Adrenal gland (tissue), 12 donors: Measurements from ENCODE around the gene KCNAB1. TPM values are rescaled to one million over a fixed set of nuclear protein-coding genes. Genes with fewer than 3 reads are reported as not detected.

Experiments
- DNase-seq, 7 donors: peaks; one replicate each; pipeline ENCODE4 v3.0.0-alpha.2; 2019 to 2020
- H3K27ac ChIP-seq, 5 donors: fragments of 200-600 bp; sonication (generic) in 4 of 5; 1 replicate in 3 of 5; 2 replicates in 2 of 5; pipeline versions ENCODE4 v1.5.1 to v1.8.0; 2016 to 2020; ENCODE audit warnings: mild to moderate bottlenecking in 1 of 5
- H3K27me3 ChIP-seq: fragments of 200-600 bp; 2 replicates; pipeline ENCODE4 v1.8.0; 2021
- H3K36me3 ChIP-seq, 2 donors: fragments of 200-600 bp; replicated peaks in 1 of 2; 1 replicate in 1 of 2; 2 replicates in 1 of 2; pipeline versions ENCODE4 v1.5.1 to v1.8.0; 2018 to 2022
- H3K4me1 ChIP-seq, 2 donors: fragments of 200-600 bp; replicated peaks in 1 of 2; 1 replicate in 1 of 2; 2 replicates in 1 of 2; pipeline versions ENCODE4 v1.5.1 to v1.8.0; 2018 to 2021
- H3K4me3 ChIP-seq, 4 donors: fragments of 200-600 bp; sonication (generic) in 3 of 4; one replicate each; pipeline ENCODE4 v1.5.1; 2016 to 2018
- H3K9me3 ChIP-seq, 3 donors: fragments of 200-600 bp; sonication (generic) in 1 of 3; replicated peaks in 1 of 3; 1 replicate in 2 of 3; 2 replicates in 1 of 3; pipeline versions ENCODE4 v1.5.1 to v1.8.0; 2016 to 2021
- POLR2A ChIP-seq, 2 donors: fragments of 450-650 bp; IDR thresholded peaks; one replicate each; pipeline ENCODE4 v1.6.1; 2017; ENCODE audit warnings: antibody characterized with exemption in 2 of 2, mild to moderate bottlenecking in 2 of 2, moderate library complexity in 1 of 2
- WGBS, 4 donors: extraction: QIAGEN DNeasy Blood & Tissue Kit in 2 of 4; methylation state at CpG; one replicate each; pipeline versions ENCODE4 v1.1.5 to v1.1.7; 2013 to 2017; 5-methylcytosine and 5-hydroxymethylcytosine counted together
- intact Hi-C, 2 donors: fragments of 100-400 bp; cut with DNase I; formaldehyde crosslinking; loops; one replicate each; pipeline versions ENCODE4 v1.14.1 to v1.15.0; 2022 to 2023
- polyA plus RNA-seq, 3 donors: library from polyadenylated mRNA; stranded (reverse); fragments of 200-250 nt in 2 of 3; fragments of 350-450 nt in 1 of 3; fragmentation: Illumina TruSeq in 1 of 3; extraction: RNeasy Lipid Tissue Mini Kit (QIAGEN cat#74804) in 1 of 3; gene quantifications; one replicate each; pipeline ENCODE4 v1.2.3, GENCODE V29; 2013 to 2014
- total RNA-seq, 9 donors: library from RNA; depleted of rRNA in 4 of 9; stranded (reverse); fragments of >200 nt in 4 of 9; fragments of 120-200 nt in 1 of 9; fragmentation: NEBNext Ultra II Directional in 1 of 9; extraction: Animal tissue kit (Norgen Biotek cat#: 25700) in 1 of 9; gene quantifications; one replicate each; pipeline versions ENCODE4 v1.1.0 to v1.2.4, GENCODE V29; 2013 to 2023
- TF ChIP-seq, protein P1 (sequence below), 6 experiments: fragments of 450-650 bp in 4 of 6; fragments of 200-600 bp in 2 of 6; sonication (generic) in 1 of 6; IDR thresholded peaks; 1 replicate in 5 of 6; 2 replicates in 1 of 6; pipeline versions ENCODE4 v1.5.1 to v1.8.0; 2016 to 2021; ENCODE audit warnings: antibody characterized with exemption in 6 of 6, mild to moderate bottlenecking in 2 of 6, moderate library complexity in 1 of 6
- donor health status: healthy with polysubstance abuse.
- donor health status: Bipolar disorder and iron deficiency.
- donor health status: DM: yes; HTN: yes; CAD: no.
- donor health status: DM: no; HTN: no; CAD: no.
- donor health status: DM: no; HTN: no; CAD: no.
- donor health status: DM: yes; HTN: yes; CAD: no.

Gene KCNAB1
- total and polyA plus RNA-seq, 12 donors = 0.36 to 5.0 (median 1.5) TPM

- WGBS, 4 donors = 66 to 74% (median 73%) methylated on average over 3 of the region's 3 CpGs
- intact Hi-C loops = no loop called here
- no peak overlapping the region for H3K4me3 ChIP-seq
- H3K27ac ChIP-seq = peak overlapping the region in 2 of 5 donors; percentile 15 to 54
- DNase-seq = no peak
- peaks cover 0 to 11% of the 10 kb centered on the region in 2 donors for H3K4me1 ChIP-seq
- H3K27me3 ChIP-seq = no peaks in the 10 kb centered on the region
- H3K36me3 ChIP-seq = no peaks in the 10 kb centered on the region
- TF ChIP-seq POLR2A (IDR thresholded peaks at IDR 0.05) = no peak
- TF ChIP-seq, protein P1, sequence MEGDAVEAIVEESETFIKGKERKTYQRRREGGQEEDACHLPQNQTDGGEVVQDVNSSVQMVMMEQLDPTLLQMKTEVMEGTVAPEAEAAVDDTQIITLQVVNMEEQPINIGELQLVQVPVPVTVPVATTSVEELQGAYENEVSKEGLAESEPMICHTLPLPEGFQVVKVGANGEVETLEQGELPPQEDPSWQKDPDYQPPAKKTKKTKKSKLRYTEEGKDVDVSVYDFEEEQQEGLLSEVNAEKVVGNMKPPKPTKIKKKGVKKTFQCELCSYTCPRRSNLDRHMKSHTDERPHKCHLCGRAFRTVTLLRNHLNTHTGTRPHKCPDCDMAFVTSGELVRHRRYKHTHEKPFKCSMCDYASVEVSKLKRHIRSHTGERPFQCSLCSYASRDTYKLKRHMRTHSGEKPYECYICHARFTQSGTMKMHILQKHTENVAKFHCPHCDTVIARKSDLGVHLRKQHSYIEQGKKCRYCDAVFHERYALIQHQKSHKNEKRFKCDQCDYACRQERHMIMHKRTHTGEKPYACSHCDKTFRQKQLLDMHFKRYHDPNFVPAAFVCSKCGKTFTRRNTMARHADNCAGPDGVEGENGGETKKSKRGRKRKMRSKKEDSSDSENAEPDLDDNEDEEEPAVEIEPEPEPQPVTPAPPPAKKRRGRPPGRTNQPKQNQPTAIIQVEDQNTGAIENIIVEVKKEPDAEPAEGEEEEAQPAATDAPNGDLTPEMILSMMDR (IDR thresholded peaks at IDR 0.05) = no peak
- H3K9me3 ChIP-seq = no peaks in the 10 kb centered on the region
Measured at GRCh38 chr3:156300371-156300770, 180.0 kb downstream of the KCNAB1 start.

DNA sequence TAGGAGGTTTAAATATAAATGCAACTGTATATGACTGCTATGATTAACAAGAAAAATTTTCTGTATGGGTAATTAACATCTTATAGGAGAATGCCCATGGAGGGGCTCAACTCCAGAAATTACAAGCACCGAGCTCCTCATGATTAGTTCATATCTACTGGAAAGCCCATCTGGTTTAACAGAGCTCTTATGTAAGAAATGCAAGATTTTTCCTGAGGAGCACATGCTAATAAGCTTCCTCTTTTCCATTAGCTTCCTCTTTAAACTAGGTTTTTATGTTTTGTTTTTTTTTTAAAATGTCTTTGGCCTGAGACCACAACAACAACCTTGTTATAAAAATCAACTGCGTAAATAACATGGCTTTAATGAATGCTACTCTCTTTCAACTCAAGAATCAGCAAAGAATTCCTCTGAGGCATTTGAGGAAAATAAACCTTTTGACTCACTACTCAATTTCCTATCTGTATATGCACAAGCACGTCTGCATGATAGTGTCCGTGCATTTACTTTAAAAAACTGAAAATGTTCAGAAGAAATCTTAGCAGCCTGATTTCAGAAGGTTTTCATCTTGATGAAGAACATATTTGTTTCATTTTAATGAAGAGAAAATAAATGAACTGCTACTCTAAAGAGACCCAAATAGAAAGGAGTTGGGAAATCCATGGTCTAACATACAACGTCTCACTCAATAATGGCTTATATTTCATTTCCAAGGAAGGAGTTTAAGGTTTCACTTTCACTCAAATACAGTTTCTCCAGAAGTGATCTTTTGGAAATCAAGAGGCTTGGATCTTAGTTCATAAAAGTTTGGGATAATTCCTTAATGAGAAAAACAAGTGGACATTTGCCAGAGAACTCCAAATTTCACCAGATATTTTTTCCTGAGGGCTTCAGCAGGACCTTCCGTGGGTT, 180.8 kb downstream of the KCNAB1 start:
- intact Hi-C loops = no loop called here
- DNase-seq = no peak
- peaks cover 0 to 11% of the 10 kb centered on the region in 2 donors for H3K4me1 ChIP-seq

DNA sequence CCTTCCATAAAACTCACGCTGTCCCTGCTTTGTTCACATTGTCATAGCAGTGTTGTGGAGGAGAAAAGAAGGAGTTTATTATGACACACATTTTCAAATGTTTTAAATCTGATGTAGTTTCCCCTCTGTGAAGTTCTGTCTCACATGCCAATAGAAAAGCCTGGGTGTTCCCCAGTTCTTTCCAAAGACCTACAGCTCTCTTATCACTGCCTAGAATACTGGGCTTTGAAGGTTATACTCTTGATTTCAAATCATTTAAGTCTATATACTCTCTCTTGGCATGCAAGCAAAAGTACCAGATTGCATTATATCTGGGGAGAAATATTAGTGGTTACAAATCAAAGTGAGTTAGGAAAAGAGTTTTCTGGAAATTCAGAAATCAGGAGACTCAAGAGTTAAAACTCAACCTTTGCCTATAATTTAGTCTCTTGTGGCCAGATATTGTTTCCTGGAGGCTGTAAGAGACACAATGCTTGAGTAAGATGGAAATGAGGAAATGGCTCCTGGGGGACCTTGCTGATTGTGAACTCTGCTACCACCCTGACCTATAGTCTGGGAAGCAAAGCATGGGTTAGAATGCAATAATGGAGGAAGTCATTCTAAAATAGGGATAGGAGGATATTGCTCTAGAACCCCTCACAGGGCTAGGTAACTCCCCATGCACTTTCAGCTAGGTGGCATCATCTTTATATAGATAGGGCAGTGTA, 182.8 kb downstream of the KCNAB1 start:
- no peak overlapping the region for H3K27ac ChIP-seq
- intact Hi-C loops = no loop called here
- WGBS, 4 donors = 88 to 96% (median 93%) methylated on average over 1 of the region's 1 CpG
- peaks cover 0 to 11% of the 10 kb centered on the region in 2 donors for H3K4me1 ChIP-seq
- no peak for TF ChIP-seq POLR2A (IDR thresholded peaks at IDR 0.05)
- H3K36me3 ChIP-seq = no peaks in the 10 kb centered on the region
- H3K27me3 ChIP-seq = no peaks in the 10 kb centered on the region
- H3K9me3 ChIP-seq = no peaks in the 10 kb centered on the region
- H3K4me3 ChIP-seq = no peak overlapping the region
- DNase-seq = no peak

More for the DNA sequence above, 180.8 kb downstream of the KCNAB1 start:
- Histone ChIP-seq H3K27ac (peak overlapping the region in 1 of 5 donors; percentile 54), H3K36me3 (no peaks in the 10 kb centered on the region), H3K4me3 (no peak overlapping the region), H3K27me3 (no peaks in the 10 kb centered on the region), H3K9me3 (no peaks in the 10 kb centered on the region)
- WGBS, 4 donors = 56 to 68% (median 66%) methylated on average over 6 of the region's 6 CpGs
- TF ChIP-seq, protein P1 (IDR thresholded peaks at IDR 0.05) = no peak
- TF ChIP-seq POLR2A (IDR thresholded peaks at IDR 0.05) = no peak

GRCh38 chr3:156304406-156304805, 184.0 kb downstream of the KCNAB1 start:
- intact Hi-C loops = no loop called here

More at GRCh38 chr3:156304406-156304805, 184.0 kb downstream of the KCNAB1 start:
- no peaks in the 10 kb centered on the region for H3K36me3 ChIP-seq
- 70 to 87% (median 81%) methylated on average over 3 of the region's 3 CpGs for WGBS, 4 donors
- no peak overlapping the region for H3K4me3 ChIP-seq
- TF ChIP-seq, protein P1 (IDR thresholded peaks at IDR 0.05) = no peak
- TF ChIP-seq POLR2A (IDR thresholded peaks at IDR 0.05) = no peak
- no peak for DNase-seq
- H3K4me1 ChIP-seq = peaks cover 0 to 7% of the 10 kb centered on the region in 2 donors
- H3K27me3 ChIP-seq = no peaks in the 10 kb centered on the region
- no peak overlapping the region for H3K27ac ChIP-seq
- H3K9me3 ChIP-seq = no peaks in the 10 kb centered on the region
